ENCODE results near the gene SNIP1.

Gene SNIP1

GRCh38 chr1:37485902-37486679 lies 68.0 kb downstream of the SNIP1 start:
- Histone ChIP-seq H3K4me1 (ENCODE audit: control insufficient read depth, insufficient read depth, low read length) (no peaks in the 10 kb centered on the region), H3K9me3 (ENCODE audit: control insufficient read depth, insufficient read depth, low read length) (no peaks in the 10 kb centered on the region), H3K27me3 (ENCODE audit: control insufficient read depth, insufficient read depth, low read length) (no peaks in the 10 kb centered on the region), H3K36me3 (ENCODE audit: control insufficient read depth, insufficient read depth, low read length) (peaks cover 38% of the 10 kb centered on the region), H3K27ac (ENCODE audit: low read depth, low read length) (no peak overlapping the region), H3K9ac (ENCODE audit: low read depth, low read length) (no peak overlapping the region), H3K4me3 (ENCODE audit: low read depth, low read length) (no peak overlapping the region)

Data from HUES48 (cell line).